Right ventricle myocardium inferior (tissue), 1 donor: Measurements from ENCODE around the gene ZNF625. TPM values are rescaled to one million over a fixed set of nuclear protein-coding genes. Genes with fewer than 3 reads are reported as not detected.
A peak's percentile ranks its signal among the peaks of the same experiment; 100 is the strongest.

ENCODE experiments used
- ATAC-seq: fragments of 200-7000 bp; cut with Tn5 transposase; one replicate; pipeline ENCODE4 v1.9.1; 2020; ENCODE audit warnings: mild to moderate bottlenecking, moderate library complexity
- DNase-seq: peaks from one replicate; pipeline ENCODE4 v3.0.0; 2021; ENCODE audit errors: missing footprints
- intact Hi-C: fragments of 100-400 bp; cut with DNase I; formaldehyde crosslinking; loops from one replicate; pipeline ENCODE4 v1.11.0; 2022
- long read RNA-seq: library from polyadenylated mRNA; unstranded; transcript quantifications from one replicate; pipeline ENCODE4 v2.0.0, GENCODE V29; 2021
- total RNA-seq: library from RNA; stranded (reverse); fragmentation: NEBNext Ultra II Directional; extraction: Animal tissue kit (Norgen Biotek cat#: 25700); gene quantifications from one replicate; pipeline ENCODE4 v1.2.1, GENCODE V29; 2021
- donor health status: DM: no; HTN: yes; CAD: no; lungs with severe emphysema.

ZNF625 gene
- 5.0 TPM for total RNA-seq
- long read RNA-seq, partial matches to known transcripts, result 0 of 1 reads
- long read RNA-seq, other reads (novel, unspliced or antisense), result 1 of 1 reads

DNA sequence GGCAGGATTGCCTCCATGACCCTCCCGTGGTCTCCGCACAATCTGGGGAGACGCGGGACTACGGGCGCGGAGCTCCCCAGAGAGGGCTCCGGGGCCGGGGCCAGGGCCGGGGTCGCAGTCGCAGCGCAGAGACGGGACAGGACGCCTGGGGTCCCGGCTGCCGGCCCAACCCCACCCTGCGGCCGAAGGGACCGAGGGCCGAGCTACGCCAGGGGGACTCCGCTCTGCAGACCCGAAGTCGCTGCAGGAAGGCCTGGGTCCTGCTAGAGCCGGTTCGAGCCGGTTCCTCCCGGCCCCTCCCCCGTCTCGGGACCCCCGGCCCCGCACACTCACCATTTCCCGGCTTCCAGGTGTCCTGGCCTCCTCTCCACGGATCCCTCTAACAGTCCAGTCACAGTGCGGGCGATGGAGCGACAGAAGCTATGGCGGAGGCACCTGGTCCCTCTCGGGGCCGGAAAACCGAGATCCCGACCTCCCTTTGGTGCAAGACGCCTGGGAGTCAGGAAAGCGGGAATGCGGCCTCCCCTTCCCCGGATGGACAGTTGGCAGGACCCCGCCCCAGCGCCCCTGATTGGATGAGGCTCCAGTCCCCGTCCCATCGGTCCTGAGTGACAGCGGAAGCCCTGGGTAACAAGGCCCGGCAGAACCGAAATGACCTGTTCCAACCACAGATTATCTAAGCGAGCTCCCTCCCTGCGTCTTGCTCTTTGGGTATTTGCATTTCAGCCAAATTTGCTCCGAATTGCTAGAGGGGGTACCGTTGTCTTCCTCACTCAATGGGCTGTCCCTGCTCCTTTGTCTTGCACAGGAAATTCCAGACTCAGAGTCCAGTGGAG is at the start of gene ZNF625:
TSS of gene ZNF625 (minus strand) at position 512 of the 836 bp plus-strand sequence. CDS start at position 336, 176 bp downstream.
- ATAC-seq, result peak; percentile 98
- intact Hi-C loops, result no loop called here
- DNase-seq, result peak; percentile 92

DNA sequence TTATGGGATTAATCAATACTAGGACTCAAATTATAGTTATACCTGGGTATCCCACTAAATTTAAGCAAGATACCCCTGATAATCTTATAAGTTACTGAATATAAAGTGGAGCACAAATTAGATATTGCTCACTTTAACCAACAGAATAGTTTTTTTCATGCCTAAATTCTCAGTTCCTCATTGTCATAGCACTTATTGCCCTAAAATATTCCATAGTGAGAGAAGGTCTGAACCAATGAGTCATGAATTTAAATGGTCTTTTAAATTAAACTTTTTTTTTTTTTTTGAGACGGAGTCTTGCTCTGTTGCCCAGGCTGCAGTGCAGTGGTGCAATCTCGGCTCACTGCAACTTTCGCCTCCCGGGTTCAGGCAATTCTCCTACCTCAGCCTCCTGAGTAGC is 48.8 kb upstream of the ZNF625 start:
- intact Hi-C loops, result no loop called here
- ATAC-seq (no peak), DNase-seq (no peak)

DNA sequence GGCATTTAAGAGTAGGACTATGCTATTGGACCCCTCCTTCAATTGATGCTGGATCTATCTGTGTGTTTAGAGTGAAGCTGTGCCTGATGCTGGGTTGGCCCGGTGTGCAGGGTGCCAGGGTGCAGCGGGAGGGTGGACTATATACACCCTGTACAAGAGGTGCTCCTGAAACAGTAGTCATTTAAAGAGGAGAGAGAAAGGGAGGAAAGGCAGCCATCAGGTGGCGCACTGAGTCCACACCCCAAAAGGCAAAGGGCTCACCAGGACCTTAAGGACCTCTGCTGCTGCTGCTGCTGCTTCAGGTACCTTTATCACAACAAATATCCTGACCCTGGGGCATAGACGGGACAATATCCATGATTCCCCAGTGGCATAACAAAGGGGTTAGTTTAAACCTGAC is 45.7 kb upstream of the ZNF625 start:
- ATAC-seq, result no peak
- intact Hi-C loops, result no loop called here
- DNase-seq, result peak; percentile 11

DNA sequence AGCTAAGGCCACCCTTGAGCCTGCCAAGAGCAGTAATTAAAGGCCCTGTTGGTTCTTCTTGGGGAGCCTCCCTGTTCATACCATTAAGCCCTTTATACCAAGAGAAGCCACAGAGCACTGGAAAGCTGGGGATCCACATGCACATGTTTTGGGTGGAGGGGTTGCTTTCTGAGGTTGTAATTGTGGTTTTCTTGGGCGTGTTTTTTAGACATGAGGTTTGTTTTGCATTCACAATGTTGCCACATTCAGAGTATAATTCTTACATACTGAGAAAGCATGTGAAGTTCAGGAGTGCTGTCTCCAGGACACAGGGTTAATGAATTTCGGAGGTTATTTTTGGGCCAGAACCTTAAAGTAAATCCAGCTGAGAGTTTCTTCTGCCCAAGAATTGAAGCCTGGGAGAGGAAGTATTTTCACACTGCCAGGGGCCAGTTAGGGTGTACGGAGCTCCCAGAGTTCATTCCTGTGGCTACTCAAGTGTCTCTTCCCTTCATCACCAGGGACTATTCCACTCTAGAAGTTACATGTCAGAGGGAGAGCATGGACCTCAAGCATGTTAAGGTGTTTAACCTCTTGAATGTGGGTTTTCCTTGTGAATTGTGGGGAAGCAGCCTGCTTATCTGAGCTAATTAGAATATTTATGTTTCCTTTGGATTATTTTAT is 43.4 kb upstream of the ZNF625 start:
- intact Hi-C loops, result no loop called here
- ATAC-seq, result no peak

DNA sequence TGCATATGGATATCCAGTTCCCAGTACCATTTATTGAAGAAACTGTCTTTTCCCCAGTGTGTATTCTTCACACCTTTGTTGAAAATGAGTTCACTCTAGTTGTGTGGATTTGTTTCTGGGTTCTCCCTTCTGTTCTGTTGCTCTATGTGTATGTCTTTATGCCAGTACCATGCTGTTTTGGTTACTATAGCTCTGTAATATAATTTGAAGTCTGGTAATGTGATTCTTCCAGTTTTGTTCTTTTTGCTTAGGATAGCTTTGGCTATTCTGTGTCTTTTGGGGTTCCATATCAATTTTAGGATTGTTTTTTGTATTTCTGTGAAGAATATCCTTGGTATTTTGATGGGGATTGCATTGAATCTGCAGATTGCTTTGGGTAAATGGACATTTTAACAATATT is 41.6 kb upstream of the ZNF625 start:
- ATAC-seq (no peak), DNase-seq (no peak)
- intact Hi-C loops, result no loop called here

More for the DNA sequence above, 43.4 kb upstream of the ZNF625 start:
- no peak for DNase-seq

DNA sequence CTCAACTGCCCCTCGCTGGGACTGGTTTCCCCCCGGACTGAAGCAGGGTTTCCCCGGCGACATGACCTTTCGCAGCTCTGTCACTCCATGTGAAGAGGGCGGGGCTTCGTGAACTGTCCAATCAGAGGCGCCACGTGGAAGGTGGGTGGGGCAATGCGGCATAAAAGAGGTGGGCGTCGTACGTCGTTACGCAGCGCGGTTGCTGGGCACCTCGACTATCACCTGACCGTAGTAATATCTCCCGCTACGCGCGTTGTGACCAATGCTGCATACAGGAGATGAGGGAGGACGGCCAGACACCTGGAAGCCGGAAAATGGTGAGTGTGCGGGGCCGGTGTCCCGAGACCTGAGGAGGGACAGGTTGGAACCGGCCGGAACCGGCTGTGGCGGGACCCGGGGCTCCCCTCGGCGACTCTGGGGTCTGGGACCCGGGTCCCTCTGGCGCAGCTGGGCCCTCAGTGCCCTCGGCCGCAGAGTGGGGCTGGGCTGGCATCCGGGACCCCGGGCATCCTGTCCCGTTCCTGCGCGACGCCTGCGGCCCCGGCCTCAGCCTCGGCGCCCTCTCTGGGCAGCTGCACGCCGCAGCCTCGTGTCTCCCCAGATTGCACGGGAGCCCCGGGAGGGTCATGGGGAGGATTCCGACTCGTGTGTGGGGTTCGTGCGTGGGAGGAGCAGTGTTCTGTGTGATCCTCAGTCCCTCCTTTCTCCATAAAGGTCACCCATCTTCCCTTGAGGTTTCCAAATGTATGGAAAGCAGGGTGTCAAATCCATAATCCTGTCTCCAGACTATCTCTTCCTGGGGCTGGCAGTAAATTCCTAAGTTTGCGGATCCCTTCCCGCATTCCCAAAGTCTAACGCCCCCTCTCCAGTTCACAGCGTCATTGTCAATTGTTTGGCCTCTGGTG is 38.5 kb upstream of the ZNF625 start:
- intact Hi-C loops, result no loop called here
- DNase-seq (peak; percentile 90), ATAC-seq (peak; percentile 97)

DNA sequence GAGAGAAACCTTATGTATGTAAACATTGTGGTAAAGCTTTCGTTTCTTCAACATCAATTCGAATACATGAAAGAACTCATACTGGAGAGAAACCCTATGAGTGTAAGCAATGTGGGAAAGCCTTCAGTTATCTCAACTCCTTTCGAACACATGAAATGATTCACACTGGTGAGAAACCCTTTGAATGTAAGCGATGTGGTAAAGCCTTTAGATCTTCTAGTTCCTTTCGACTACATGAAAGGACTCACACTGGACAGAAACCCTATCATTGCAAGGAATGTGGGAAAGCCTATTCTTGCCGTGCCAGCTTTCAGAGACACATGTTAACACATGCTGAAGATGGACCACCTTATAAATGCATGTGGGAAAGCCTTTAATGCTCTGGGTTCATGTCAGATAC is 31.1 kb upstream of the ZNF625 start:
- DNase-seq (no peak), ATAC-seq (no peak)
- intact Hi-C loops, result no loop called here

DNA sequence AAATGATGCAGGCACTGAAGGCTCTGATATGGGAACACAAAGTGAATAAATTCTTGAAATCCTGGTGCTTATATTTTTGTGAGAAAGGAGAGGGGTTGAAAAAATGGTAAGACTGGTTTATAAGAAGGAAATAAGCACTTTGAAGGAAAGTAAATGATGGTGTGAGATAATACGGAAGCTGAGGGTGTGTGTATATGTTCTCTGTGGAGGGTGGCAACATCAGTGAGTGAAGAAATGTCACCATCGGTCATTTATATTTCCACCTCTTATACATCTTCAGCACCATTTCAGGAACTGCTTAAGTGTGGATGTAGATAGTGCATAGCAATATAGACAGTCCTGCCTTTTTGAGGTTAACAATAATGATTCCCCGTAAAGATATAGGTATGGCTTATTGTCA is 23.8 kb upstream of the ZNF625 start:
- DNase-seq (no peak), ATAC-seq (no peak)
- intact Hi-C loops, result no loop called here

DNA sequence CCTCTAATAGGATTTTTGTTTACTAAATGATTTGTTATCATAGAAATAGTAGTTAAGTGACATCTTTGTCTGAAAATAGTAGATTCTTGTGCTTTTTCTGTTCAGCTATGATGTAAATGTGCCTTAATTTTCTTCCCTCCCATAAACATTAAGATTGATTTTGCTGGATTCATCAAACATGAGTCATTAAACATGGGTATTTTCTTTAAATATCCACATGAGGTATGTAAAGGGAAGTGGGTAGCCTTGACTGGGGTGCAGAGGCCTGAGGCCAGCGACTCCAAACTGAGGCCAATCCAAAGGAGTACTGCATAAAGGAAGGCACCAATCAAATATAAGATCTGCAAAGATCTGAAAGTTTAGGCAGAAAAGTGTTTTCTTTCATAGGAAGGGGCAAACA is 10.1 kb upstream of the ZNF625 start:
- intact Hi-C loops, result no loop called here
- ATAC-seq, result no peak

DNA sequence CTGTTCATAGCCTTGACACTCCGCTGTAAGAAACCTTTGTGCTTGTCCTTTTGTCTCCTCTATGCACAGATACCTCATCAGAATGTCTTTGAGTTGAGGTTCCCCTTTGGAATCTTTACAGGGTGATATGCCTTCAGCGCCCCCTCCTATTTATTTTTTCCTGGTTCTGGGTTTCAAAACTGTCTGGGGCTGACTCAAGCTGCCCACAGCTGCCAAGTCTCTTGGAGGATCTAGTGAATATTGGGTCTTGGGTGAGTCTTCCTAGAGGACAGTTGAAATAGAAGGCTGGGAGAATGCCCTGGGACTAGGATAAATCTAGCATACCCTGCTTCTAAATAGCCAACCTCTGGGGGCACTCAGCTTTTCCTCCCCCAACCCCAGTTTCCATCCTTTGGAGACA is 7.3 kb upstream of the ZNF625 start:
- ATAC-seq, result no peak
- intact Hi-C loops, result loop anchor here (5.0 kb wide), 1 partner anchor 238 kb away; the partner anchor contains the start of gene ZNF799
- no peak for DNase-seq

More for the DNA sequence above, 10.1 kb upstream of the ZNF625 start:
- no peak for DNase-seq

DNA sequence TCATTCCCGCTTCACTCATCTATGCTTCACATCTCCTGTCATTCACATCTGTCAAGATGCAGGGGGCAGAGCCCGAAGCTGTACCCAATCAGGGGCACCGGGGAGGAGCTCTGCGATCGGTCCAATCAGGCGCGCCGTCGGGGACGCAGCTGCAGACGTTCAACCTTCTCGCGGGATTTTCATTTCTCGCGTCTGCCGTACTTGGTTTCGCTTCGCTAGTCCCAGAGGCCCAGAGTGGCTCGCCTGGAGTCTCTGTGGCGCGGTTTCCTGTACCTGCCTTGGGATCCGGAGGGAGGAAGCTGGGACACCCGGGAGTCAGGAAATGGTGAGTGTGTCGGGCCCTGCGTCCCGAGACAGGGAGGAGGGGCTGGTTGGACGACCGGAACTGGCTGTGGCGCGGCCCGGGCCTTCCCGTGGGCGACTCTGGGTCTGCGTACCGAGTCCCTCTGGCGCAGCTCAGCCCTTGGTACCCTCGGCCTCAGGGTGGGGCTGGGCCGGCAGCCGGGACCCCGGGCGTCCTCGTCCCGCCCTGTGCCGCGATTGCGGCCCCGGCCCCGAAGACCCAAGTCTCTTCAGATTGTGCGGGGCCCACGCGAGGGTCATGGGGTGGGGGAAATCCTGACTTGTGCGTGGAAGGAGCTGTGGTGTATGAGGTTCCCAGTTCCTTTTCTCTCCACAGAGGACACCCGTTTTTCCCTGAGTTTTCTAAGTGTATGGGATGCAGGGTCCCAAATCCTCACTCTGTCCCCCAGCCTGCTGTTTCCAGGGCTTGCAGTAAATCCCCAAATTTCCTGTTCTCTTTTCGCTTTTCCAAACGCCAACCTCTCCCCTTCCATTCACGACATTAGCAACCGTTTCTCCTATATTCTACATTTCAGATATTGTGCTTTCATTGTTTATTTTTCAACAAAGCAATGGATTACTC is 6.6 kb upstream of the ZNF625 start, which contains the start of gene ZNF136:
TSS of gene ZNF136 (plus strand) at position 215 of the 925 bp plus-strand sequence. CDS start at position 323, 108 bp downstream.
- intact Hi-C loops, result loop anchor here (5.0 kb wide), 1 partner anchor 239 kb away; the partner anchor contains the start of gene ZNF799
- DNase-seq (peak; percentile 97), ATAC-seq (peak; percentile 99)

DNA sequence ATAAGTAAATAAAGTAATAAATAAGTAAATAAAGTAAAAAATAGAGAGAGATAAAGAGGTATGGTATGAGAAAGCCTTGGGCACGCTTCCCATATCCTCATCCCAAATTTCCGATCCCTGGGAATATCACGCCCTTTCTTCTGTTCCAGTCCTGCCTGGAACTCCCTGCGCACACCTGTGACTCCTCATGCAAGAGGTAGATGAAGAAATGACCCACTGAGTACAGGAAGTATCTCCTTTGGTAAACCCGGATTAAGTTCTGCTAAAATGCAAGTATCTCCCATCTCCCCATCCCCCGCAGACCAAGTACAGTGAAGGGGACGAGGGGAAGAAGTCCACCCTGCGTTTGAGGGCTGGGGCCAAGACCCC is 6.0 kb upstream of the ZNF625 start:
- DNase-seq (no peak), ATAC-seq (no peak)
- intact Hi-C loops, result loop anchor here (5.0 kb wide), 1 partner anchor 240 kb away; the partner anchor contains the start of gene ZNF799

DNA sequence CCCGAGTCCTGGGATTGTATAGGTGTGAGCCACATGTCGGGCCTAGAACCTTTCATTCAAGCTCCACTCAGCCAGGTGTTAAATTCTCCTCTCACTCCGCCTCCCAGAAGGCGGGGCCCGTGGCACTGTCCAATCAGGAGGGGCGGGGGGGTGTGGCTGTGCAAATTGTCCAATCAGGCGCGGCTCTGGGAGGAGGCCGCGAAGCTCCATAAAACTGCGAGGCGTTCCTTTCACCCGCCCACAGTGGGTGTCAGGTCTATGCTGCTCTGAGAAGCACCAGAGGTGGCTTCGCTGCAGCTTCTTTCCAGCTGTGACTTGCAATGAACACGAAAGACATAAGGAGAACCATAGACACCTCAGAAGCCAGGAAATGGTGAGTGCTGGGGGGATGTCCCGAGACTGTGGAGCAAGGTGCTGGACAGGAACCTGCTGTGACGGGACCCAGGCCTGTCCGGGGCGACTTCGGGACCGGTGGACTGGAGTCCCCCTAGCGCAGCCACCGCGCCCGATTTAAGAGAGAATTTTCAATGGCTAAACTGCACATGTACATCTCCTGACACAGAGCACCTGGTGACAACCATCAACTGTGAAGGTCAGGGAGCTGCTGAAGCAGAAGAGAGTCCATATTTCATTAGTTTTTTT is 3.4 kb upstream of the ZNF625 start:
- intact Hi-C loops, result loop anchor here (5.0 kb wide), 1 partner anchor 242 kb away; the partner anchor contains the start of gene ZNF799
- ATAC-seq, result no peak
- peak; percentile 68 for DNase-seq

DNA sequence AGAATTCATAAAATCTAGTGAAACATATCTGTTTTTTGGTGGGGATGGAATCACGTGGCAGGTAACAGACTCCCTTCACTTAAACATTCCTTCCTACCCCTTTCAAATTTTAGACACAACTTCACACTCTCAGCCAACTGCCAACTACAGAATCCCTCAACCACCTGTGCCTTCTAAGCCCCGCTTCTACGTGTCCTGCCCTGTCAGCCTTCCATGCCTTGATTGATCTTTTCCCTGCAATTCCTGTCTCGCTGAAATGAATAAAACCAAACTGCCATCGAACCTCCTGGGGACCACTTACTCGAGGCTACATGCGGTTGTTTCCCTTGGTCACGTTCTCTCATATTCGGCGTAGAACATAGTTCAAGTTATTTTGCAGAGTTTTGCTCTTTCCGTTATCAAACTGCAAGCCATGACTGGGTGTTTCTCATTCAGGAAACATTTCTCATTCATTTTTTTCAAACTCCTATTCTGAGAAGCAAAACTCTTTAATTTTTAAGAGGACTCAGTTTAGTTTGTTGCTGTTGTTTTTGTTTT is 1.1 kb downstream of the ZNF625 start:
- intact Hi-C loops, result no loop called here
- ATAC-seq (no peak), DNase-seq (no peak)

DNA sequence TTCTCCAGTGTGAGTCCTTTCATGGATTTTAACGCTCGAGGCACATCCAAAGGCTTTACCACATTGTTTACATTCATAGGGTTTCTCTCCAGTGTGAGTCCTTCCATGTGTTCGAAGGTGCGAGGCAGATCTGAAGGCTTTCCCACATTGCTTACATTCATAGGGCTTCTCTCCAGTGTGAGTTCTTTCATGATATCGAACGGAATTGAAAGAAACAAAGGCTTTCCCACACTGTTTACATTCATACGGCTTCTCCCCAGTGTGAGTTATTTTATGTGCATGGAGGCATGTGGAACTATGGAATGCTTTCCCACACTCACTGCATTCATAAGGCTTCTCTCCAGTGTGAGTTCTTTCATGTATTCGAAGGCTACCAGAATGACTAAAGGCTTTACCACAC is 11.2 kb downstream of the ZNF625 start:
- no peak for ATAC-seq
- no peak for DNase-seq
- intact Hi-C loops, result no loop called here

DNA sequence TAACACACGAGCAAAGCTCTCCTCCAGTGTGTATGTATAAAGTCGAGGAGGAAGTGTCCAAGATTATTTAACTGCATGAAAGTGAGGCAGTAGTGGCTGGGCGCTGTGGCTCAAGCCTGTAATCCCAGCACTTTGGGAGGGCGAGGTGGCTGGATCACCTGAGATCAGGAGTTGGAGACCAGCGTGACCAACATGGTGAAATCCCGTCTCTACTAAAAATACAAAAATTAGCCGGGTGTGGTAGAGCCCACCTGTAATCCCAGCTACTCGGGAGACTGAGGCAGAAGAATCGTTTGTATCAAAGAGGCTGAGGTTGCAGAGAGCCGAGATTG is 15.2 kb downstream of the ZNF625 start:
- no peak for ATAC-seq
- intact Hi-C loops, result loop anchor here (1.0 to 2.0 kb wide), 4 partner anchors 51 to 261 kb away; no protein-coding TSS in a partner anchor
- DNase-seq, result no peak
